Measurements from ENCODE around the gene CTDSPL.
A peak's percentile ranks its signal among the peaks of the same experiment; 100 is the strongest.

Gene CTDSPL

GRCh38 chr3:37941608-37942508 lies 80.2 kb downstream of the CTDSPL start:
- DNase-seq (ENCODE audit: low read depth, low spot score): peak; percentile 54

GRCh38 chr3:37942646-37943045 lies 81.0 kb downstream of the CTDSPL start:
- no peak for DNase-seq (ENCODE audit: low read depth, low spot score)

DNA sequence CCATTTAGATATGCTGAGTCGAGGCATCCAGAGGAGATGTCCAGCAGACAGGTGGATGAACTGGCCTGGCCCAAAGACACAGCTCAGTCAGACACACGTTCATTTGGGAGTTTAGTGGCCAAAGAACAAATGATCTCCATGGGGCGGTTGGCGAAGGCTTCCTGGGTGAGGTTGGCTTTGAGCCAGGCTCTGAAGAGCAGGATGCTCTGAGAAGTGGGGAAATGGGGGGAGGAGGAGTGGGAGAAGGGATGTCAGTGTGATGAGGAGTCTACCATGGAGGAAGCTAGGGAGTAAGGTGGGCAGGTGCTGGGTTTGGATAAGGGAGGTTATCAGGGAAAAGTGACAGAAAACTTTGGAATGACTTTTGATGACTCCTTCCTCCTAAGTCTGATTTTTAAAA lies 81.4 kb downstream of the CTDSPL start:
- no peak for DNase-seq (ENCODE audit: low read depth, low spot score)

DNA sequence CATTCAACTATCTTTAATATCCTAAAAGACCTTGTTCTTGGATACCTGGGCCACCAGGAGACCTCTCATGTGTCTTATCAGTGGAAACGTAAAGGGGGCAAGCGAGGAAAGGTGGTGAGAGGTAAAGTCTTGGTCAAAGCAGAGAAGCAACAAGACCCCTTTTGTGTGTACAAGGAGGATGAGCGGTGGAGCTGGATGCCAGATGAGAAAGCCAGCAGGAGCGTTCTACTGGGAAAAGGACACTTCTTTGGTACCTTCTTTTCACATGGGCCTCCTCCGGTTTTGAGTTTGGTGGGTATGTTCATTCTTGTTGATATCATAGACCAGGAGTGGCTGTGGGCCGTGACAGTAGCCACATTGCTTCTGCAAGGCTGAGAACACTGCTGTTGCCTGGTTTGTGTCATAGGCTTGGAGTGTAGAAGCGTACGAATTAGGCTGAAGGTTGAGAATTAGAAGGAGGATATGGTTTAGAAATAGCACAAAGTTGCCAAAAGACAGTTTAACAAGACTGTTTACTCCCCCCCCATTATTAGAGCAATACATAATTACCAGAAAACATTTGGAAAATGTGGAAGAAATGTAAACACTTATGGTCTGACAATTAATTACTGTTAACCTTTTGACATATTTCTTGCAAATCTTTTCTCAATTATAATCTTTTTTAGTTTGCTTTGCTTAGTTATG lies 82.1 kb downstream of the CTDSPL start:
- no peak for DNase-seq (ENCODE audit: low read depth, low spot score)

- no peak for DNase-seq (ENCODE audit: low read depth, low spot score)
Measured at GRCh38 chr3:37944391-37944842, 82.7 kb downstream of the CTDSPL start.

GRCh38 chr3:37945156-37945806 lies 83.6 kb downstream of the CTDSPL start:
- DNase-seq (ENCODE audit: low read depth, low spot score): peak; percentile 76

DNA sequence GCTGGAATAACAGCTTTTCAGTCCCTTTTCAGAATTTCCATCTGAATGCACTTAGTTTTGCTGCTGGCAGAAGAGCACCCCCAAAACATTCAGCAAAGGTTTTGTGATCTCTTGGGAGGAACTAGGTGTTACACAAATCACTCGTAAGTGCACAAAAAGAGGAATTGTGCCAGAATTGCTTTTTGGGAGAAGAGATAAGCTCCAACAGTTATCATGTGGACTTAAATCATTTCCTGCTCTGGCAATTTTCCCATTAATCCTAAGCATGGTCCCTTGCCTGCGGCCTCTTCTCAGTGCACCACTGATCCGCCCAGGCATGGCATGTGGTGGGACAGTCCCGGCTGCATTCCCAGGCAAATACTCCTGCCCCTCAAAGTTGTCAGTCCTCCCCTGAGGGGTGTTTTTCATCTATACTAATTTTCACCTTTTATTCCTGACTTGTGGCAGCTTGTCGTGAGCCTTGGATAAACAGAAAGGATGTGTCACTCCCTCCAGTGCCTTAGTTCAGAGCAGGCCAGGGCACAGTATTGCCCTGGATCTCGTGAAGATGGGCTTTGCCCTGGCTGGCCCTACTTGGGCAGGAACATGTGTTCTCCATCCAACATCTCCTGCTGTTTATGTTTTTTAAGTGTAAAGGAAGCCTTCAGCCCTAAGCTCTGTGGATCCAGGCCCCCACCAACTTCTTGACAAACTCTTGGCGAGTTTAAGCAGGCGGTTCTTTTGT lies 84.3 kb downstream of the CTDSPL start:
- DNase-seq (ENCODE audit: low read depth, low spot score): peak; percentile 90

DNA sequence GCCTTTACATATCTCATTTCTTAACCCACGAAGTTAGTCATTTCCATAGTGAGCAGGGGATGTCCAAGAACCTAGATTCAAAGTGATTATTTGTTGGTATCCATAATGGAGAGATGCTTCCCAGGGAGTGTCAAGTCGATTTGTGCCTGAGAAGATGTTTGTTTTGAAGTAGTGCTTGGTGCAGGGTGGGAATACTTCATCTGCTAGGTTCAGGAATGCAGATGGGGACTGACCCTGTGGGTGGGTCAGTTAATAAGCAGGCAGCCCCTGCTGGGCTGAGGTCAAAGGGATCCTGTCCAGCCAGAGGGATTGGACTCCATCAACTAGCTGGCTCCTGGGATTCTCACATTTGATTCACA lies 84.8 kb downstream of the CTDSPL start:
- DNase-seq (ENCODE audit: low read depth, low spot score): peak; percentile 62

DNA sequence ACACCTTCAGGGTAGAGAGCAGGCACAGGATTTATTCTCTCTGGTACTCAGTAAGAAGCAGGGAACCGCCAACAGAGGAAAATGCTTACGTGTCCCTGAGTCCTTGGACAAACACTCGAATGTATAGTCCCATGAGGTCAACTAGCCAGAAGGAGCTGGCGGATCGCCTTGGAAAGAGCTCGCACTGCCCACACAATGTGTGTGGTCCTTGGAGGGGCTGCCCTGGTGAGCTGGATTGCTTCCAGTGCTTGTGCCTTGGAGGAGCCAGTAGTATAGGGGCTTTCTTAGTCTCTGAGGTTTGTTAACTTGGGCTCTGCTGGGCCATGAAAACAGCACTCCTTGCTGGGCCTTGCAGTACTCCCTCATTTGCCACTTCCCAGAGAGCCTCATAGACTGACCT lies 88.2 kb downstream of the CTDSPL start:
- no peak for DNase-seq (ENCODE audit: low read depth, low spot score)

- DNase-seq (ENCODE audit: low read depth, low spot score): no peak
Measured at GRCh38 chr3:37952564-37952963, 90.9 kb downstream of the CTDSPL start.

- DNase-seq (ENCODE audit: low read depth, low spot score): no peak
Measured at GRCh38 chr3:37953226-37953625, 91.5 kb downstream of the CTDSPL start.

DNA sequence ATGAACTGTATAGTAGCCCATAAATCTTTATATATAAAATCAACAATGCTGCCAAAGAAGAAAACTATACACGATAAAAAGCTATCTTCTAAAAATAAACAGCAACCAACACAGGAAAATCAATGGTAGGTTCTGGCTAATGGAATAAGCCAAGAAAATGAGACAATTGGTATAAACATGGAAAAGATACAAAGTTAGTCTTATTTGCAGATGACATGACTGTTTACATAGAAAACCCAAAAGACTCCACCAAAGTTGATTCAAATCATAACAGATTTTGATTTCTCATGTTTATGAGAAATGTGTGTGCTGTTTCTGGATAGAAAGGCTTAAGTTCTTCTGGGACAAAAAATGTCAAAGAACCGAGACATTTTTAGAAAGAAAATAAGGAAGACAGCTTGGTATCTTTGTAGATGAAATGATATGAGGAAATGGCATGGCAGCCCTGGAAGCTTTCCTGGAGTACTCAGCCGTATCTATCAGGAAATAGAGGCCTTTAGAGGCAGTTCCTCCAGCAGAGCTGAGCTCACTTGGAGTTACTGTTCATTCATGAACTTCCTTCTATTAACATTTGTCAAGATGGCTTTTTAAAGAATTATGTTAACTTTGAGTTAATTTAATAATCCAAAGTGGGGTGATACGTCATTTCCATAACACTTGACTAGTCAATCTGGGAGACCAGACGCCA lies 92.2 kb downstream of the CTDSPL start:
- DNase-seq (ENCODE audit: low read depth, low spot score): no peak

DNA sequence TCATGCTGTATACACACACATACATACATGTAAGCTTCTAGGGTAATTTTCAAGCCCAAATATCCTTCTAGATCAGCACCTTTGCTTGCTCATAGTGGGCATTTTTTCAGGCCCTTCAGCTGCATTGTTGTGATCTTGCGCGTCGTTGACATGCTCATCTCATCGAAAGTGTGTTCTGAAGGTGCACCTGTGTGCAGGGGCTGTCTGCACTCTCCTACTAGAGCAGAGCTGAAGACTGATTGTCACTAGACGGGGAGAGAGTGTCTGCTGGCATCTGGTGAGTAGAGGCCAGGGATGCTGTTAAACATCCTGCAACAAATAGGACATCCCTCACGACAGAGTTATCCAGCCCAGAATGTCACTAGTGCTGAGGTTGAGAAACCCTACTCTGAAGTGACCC lies 93.2 kb downstream of the CTDSPL start:
- DNase-seq (ENCODE audit: low read depth, low spot score): no peak

- DNase-seq (ENCODE audit: low read depth, low spot score): no peak
Measured at GRCh38 chr3:37955918-37956707, 94.4 kb downstream of the CTDSPL start.

DNA sequence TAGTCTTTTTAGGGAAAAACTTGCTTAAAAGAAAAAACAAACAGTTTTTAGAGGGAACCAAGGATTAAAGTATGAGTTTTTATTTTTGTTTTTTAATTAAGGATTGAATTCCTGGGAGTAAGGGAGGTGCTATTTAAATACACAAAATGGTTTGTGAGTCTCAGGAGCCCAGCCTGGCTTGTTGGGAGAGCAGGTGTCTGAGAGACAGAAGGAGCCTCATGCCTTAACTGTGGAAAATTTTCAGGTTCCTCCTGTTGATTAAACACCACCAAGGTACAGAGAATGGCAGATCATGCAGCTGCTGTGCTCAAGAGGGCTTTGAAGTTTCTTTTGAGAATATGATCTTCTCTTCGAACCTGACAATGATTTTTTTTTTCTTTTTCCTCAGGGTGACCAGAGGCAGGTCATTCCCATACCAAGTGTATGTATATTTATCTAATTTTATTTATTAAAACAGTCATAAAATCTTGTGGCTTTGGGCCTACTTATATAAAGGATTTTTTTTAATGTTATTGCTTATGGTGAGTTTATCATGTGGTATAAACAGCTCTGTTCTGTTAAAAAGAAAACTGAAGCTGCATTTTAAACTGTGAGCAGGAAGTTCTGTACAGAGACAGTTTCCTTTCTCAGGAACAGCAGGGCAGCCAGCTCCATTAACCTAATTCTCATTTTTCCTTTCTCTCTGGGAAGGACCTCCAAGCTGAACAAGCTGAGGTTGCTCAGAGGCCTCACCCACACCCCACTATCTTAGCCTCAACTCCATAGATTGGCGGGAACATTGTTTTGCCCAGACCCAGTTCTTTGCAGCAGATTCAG lies 95.3 kb downstream of the CTDSPL start:
- no peak for DNase-seq (ENCODE audit: low read depth, low spot score)

DNA sequence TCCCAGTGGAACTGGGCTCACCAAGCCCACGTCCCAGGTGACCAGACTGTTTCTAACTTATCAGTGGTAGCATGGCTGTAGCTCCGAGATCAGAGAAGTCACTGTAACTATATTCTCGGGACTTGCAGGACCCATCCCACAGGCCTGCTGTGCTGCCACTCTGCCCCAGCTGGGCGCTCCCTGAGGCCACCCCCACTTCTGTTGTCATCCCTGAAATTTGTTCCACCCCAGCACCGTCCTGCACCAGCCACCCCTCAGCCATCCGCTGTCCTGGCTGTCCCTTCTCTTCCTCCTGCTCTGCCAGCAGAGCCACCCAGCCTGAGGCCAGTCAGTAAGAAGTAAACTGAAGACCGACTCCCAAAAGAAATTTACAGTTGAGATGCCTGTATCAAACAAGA lies 95.9 kb downstream of the CTDSPL start:
- DNase-seq (ENCODE audit: low read depth, low spot score): no peak

DNA sequence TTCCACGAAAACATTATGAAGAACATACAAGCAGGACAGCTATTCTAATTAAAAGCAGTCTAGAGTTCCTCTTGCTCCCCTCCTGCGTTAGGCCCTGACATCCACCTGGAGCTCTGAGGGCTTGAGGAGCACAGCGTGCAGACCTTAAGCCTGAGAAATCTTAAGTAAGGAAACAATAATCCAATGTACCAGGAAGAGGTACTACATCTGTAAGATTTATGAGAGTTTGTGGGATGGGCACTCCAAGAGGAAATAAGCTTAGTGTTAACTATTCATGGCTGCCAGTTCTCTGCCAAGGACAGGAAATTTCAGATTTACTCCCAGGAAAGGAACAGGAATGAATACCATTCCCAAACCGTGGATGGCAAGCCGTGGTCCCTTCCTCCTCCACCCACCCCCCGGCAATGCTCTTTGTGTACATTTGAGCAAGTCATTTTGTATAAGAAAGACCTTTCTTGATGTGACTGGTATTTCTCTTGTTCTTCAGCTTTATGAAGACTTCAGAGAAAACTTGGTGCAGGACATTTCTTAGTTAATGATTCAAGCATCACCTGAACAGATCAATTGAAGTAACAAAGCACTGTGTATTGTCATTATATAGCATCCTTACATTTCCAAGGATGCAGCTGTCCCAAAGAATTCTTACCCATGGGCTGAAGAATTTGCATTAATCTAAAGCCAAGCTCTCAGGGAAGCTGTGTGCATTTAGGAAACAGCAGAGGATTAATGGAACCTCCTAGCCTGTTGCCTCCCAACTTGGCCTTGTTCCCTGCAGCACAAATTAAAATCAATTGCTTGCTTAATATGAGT lies 100.1 kb downstream of the CTDSPL start:
- no peak for DNase-seq (ENCODE audit: low read depth, low spot score)

GRCh38 chr3:37963016-37963415 lies 101.3 kb downstream of the CTDSPL start:
- DNase-seq (ENCODE audit: low read depth, low spot score): no peak

DNA sequence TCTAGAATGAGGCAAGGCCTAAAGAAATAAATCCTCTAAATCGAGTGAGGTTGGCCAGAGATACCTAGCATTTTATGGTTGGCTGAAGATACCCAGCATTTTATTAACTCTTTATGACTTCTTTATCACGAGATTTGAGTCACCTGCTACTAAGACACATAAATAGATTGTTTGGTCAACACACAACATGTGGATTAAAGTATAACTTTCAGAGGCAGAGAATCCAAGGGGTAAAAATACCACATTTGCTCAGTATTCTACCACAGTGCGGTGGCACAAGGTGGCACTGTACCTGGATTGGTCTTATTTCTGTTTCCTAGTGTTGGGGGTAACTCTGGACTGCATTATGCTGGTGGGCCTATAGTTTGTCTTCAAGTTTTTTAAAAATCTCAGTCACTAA lies 102.0 kb downstream of the CTDSPL start:
- DNase-seq (ENCODE audit: low read depth, low spot score): no peak
